Stimulated activated CD8-positive, alpha-beta memory T cell treated with anti-CD3 and anti-CD28 coated beads, Interleukin-12 subunit alpha, Interleukin-12 subunit beta, amount 100 ng/mL, for 4 hours (primary cell): ENCODE results near the gene EPHA2.

Source experiments
- DNase-seq: peaks from one replicate; pipeline ENCODE4 v3.0.0-alpha.2; 2020; ENCODE audit warnings: low read depth

Gene EPHA2

DNA sequence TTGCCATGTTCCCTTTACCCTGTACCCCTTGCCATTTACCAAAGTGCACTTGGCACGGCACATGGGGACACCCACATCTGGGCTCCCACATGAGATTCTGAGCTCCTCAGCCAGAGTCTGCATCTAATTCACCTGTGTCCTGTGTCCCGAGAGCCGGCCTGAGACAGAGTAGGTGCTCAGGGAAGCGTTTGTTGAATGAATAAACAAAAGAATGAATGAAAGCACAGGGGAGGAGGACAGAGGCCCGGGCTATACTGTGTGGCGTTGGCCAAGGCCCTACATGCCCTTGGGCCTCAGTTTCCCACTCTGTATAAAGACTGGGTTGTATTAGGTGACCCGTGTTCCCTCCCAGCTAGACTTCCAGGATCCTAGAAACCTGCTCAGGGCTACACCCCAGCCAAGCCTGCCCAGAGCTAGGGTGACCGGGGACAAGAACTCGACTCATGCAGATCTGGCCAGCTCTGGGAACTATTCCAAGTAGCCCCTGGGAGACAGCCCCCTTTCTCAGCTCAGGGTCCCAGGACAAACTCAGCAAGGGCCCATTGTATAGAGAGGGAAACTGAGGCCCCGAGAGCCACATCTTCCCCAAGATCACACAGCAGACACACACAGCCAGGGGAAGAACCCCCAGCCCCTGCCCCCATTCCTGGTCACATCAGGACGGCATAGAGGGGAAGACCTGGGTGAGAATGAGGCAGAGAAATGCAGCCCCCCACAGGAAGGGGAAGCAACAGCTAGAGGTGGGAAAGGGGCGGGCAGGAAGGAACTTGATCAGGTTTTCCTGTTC is 6.0 kb downstream of the EPHA2 start:
- no peak for DNase-seq

DNA sequence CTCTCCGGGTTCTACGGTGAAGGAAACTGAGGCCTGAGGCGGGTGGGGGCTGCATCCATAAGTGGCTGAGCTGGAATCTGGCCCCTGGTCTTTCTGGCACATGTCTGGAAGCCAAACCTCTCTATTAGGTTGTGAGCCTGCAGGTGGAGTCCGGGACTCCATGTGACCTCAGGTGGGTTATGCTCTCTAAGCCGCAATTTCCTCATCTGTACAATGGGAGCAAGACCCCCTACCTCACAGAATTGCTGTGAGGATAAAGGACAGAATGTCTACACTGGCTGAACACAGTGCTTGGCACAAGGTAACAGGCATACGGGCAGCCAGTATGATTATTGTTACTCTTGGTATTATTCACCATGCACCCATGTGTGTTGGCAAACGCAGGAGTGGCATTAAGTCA is 6.7 kb downstream of the EPHA2 start:
- no peak for DNase-seq

GRCh38 chr1:16148329-16149092 is 7.4 kb downstream of the EPHA2 start:
- DNase-seq: no peak

- no peak for DNase-seq
These were observed 8.5 kb downstream of the EPHA2 start for GRCh38 chr1:16147156-16147926.

DNA sequence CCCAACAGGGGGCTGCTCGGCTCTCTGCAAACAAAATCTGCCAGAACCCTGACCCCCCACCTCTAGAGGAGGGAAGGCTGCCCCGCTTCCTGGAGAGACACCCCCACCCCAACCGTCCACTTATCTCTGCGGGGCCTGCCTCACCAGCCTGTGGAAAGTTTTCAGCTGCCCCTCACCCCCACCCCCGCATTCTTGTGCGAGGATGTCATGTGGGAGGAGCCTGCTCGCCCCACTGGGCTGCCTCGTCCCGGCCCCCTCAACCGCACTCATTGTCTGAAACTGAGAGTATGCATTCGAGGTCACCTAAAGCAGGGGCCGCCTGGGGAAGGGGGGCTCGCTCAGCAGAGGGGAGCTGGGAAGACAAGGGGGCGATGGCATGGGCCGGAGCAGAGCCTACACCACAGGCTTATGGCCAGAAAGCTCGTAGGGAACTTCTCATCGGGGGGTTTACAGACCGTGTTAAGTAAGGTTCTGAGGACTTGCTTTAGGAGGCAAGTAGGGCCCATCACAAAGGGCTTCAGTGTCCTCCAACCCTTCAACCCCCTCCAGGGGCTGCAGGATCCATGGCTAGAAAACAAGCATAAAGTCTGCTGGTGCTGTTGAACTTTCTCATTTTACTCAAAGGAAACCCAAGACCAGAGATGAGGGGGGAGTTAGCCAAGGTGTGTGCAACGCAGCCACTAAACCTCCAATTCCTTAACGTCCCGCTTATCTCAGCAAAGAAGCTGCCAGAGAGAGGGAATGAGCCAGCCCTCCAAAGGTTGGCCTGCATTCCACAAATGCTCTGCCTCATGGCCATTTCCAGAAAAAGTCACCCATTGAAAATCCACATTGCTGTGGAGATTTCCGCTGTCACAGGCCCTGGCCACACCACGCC is 9.4 kb downstream of the EPHA2 start:
- no peak for DNase-seq

GRCh38 chr1:16145662-16146278 is 10.1 kb downstream of the EPHA2 start:
- no peak for DNase-seq

- DNase-seq: no peak
These were observed 10.7 kb downstream of the EPHA2 start for GRCh38 chr1:16145030-16145661.

DNA sequence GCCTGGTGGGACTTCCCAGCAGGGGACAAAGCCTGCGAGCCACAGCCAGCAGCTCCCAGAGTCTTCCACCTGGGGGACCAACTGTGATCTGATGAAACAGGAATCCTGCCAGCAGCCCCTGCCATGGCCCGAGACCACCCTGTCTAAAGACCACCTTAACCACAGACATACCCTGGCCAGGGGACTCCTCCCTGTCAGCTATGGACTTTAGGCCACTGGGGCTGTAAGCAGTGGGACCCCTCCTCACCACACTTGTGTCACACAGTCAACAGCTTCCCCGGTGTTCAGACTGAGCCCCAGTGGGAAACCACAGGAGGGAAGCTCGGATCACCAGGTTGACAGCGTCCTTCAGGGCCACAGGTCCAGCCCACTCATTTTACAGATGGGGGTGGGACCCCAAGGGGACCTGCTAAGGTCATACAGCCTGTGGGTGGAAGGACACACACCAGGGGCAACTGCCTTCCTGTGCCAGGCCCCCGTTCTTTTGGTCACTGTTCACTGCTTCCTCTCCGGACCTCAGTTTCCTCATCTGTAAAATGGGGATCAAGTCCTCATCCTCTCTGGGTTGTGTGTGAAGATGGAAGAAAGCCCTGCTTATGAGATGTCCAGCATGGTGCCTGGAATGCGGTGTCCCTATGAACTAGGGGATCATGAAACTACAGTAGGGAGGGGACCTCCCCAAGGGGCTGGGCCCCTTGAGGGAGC is 11.4 kb downstream of the EPHA2 start:
- DNase-seq: no peak

DNA sequence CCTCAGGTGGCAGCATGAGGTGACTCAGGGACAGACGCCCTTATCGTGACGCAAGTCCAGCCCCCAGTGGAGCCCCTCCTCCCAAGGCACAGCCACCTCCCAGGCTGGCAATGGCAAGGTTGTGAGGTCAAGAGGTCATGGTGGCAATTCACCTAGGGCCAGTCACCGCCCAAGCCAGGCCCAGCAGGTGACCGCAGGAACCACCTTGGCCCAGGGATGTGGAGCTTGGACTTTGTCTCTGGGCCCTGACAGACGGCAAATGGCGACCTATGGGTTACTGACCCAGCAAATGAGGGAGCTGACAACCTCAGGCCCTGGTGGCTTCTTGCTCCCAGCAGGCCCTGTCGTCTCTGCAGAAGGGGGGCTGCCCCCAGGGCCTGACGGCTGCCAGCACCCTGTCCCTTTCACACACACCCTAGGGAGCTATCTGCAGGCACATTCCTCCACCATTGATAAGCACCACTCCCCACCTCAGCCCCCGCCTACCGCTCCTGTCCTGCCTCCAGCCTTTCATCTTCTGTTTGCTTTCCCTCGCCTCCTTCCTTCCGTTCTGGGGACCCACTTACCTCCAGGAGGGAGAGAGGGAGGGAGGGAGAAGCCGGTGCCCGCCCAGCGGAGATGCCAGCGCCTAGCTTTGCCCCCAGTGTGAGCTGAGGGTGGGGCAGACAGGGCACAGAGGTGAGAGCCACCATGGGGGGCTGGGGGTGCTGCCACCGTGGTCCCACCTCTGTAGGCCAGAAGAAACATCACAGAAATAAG is 12.1 kb downstream of the EPHA2 start:
- no peak for DNase-seq

DNA sequence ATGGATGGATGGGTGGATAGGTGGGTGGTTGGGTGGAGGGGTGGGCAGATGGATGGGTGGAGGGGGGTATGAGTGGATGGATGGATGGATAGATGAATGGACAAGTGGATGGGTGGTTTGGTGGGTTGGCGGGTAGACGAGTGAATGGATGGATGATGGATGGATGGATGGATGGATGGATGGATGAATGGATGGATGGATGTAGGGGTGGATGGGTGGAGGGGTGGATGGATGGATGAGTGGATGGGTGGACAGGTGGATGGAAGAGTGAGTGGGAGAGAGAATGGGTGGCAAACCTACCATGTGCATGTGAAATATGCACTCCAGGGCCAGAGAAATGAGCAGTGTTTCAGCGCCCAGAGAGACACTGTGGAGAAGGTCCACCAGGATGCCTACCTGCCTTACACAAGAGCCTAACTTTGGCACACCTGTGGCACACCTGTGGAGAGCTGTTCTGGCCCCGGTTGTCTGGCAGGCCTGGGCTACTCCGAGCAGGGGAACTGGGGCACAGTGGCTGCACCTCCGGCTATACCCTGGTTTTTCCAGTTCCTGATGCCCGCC is 12.8 kb downstream of the EPHA2 start:
- DNase-seq: no peak

DNA sequence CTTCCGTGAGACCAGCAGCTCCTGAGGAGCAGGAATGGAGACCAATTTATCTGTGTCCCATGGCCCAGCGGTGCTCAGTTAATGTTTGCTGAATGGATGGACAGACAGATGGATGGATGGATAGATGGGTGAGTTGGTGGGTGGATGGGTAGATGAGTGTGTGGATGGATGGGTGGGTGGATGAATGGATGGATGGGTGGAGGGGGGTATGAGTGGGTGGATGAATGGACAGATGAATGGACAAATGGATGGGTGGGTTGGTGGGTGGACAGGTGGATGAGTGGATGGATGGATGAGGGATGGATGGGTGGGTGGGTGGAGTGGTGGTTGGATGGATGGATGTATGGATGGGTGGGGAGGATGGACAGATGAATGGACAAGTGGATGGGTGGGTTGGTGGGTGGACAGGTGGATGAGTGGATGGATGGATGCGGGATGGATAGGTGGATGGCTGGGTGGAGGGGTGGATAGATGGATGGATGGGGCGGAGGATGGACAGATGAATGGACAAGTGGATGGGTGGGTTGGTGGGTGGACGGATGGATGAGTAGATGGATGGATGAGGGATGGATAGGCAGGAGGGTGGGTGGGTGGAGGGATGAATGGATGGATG is 13.4 kb downstream of the EPHA2 start:
- no peak for DNase-seq

DNA sequence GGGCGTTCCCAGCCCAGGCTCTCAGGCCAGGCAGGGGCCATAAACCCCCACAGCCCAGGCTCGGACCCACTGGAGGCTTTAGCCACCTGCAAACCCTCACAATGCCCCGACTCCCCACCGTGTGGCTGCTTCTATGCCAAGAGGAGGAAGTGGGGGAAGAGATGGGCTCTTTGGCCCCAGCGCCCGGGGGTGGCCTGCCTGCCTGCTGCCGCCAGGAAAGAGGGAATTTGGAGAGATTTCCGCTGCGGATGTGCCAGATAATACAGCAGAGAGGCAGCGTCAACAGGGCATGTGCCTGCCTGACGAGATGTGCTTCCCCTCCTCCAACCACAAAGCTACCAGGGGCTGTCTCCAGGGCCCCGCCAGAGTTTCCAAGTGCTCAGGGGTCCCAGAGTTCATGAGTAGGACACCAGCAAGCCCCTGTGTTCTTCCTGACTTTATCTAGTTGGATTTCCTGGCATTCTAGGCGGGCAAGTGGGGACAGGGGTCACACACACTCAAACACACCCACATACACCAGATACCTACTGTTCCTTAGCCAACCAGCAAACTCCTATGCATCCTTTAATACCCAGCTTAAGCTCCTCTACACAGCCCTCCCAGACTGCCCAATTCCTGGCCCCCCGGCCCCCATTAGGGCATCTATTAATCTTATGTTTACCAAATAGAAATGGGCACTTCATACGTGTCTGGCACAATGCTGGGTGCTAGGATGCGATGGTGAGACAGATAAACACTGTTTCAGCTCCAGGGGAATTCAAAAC is 14.1 kb downstream of the EPHA2 start:
- DNase-seq: no peak

GRCh38 chr1:16140068-16140596 is 15.7 kb downstream of the EPHA2 start:
- DNase-seq: no peak

GRCh38 chr1:16139473-16139962 is 16.4 kb downstream of the EPHA2 start:
- DNase-seq: no peak

DNA sequence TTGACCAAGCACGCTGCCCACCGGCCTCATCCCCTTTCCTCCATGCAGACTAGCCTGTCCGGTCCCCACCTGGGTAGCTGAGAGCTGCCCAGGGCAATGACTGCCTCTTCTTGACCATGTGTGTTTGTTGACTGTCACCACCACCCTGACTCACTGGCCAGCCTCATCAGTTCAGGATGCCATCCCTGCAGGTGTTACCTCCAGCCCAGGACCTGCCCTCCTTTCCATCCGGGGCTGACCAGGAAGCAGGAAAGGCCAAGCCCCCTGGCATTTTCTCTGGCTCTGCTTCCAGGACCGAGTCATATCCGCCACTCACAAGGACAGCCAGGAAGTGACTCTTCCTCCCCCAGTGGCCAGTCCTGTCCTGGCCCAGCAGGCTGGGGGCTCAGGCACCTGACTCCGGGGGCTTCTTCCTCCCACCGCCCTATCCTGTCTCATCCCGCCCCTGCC is 17.1 kb downstream of the EPHA2 start:
- no peak for DNase-seq

- no peak for DNase-seq
These were observed 17.9 kb downstream of the EPHA2 start for GRCh38 chr1:16137890-16138467.

- DNase-seq: no peak
These were observed 20.4 kb downstream of the EPHA2 start for GRCh38 chr1:16135501-16135900.
